Stimulated activated CD4-positive, alpha-beta T cell treated with anti-CD3 and anti-CD28 coated beads, Interleukin-1b, Interleukin-23, amount 100 ng/mL, for 1 hour (primary cell): ENCODE data around the gene ERBIN.
"Not testable (repeated sequence)": the region's sequence is repeated elsewhere in the genome, so short reads cannot be mapped to it uniquely, and the experiment has no call there.

Source experiments
- DNase-seq, 2 donors: peaks; one replicate each; pipeline ENCODE4 v3.0.0-alpha.2; 2020; ENCODE audit warnings: low read depth in 2 of 2

The ERBIN gene

DNA sequence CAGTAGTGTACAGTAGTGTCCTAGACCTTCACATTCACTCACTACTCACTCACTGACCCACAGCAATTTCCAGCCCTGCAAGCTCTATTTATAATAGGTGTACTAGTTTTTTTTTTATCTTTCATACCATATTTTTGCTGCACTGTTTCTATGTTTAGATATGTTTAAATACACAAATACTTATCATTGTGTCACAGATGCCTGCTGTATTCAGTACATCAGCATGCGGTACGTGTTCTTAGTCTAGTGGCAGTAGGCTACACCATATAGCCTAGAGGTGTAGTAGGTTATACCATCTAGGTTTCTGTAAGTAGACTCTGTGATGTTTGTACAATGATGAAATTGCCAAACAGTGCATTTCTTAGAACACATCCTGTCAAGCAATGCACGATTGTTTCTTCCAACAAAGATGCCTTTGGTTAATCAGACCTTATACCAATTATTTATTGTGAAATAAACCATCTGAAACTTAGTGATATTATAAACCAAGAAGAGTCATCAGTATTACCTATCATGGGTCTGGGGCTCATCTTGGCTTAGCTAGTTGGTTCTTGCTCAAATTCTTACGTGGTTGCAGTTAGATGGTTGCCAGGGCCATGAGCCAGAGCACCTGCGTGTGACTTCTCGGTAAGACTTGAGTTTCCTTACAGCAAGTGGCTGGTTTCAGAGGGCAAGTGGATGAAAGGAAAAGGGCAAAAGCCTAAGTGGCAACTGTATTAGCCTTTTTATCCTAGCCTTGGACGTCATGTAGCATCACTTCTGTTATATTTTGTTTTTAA is 41.1 kb downstream of the ERBIN start:
- DNase-seq: no peak

DNA sequence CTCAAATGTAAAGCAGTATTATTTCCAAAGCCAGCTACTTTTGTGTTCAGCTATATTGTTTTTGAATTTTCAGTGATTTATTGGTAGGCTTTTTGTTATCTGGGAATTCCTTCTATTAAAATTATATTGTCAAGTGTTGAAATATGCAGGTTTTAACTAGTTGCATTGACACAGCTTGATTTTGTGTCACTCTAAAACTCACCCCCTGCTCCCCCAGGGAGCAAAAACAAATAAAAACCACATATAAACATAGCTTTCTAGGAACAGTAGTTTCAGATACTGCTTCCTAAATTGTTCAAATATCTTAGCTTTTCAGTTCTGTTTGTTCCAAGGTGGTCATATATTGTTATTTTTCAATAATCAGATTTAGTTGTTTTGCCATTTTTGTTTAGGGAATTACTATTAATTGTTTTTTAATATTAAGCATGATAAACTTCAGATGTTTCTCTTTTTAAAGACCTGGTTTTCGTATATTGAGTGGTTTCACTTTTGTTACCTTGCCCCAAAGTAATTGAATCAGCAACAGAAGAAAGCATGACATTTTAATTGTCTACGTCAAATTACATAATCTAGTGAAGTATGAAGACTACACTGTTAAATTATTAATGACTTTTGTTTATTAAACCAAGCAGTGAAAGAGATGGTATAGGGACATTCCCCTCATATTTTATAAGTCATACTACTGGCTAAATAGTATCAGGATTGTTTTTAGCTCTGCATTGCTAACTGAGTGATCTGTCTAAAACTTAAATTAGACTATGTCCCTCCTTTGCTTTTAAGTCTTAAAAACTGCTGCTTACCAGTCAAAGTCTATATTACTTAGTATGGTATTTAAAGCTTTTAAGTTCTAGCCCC is 43.4 kb downstream of the ERBIN start:
- DNase-seq: no peak

DNA sequence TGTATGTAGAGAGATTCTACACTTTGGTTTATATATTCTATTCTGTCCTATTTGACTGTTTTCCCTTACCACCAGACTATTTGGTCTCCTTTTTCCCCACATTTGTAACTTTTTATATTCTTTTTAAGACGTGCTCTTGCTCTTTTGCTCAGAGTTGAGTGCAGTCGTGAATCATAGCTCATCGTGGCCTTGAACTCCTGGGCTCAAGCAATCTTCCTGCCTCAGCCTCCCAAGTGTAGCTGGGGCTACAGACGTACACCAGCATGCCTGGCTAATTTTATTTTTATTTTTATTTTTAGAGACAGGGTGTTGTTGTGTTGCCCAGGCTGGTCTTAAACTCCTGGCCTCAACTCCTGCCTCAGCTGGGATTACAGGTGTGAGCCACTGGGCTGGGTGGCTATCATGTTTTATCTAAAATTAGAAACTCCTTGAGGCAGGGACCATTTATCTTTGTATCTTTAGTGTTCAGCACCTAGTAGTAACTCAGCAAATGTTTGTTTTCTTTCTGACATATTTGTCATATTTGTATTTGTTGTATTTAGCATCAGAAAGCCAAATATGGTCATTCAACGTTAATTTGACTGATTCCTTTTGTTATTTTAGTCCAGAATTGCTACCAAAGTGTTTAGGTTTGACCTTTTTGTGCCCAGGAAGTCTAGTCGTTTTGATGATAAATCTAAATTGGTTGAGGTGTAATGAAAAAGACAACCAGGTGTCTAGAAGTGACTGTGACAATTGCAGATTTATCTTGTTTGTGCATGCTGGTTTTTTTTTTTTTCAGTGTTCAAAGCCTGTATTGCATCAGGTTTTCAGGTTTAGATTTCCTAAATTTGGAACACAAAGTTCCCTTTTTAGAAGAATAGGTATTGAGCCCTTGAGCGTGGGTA is 44.3 kb downstream of the ERBIN start:
- no peak for DNase-seq

DNA sequence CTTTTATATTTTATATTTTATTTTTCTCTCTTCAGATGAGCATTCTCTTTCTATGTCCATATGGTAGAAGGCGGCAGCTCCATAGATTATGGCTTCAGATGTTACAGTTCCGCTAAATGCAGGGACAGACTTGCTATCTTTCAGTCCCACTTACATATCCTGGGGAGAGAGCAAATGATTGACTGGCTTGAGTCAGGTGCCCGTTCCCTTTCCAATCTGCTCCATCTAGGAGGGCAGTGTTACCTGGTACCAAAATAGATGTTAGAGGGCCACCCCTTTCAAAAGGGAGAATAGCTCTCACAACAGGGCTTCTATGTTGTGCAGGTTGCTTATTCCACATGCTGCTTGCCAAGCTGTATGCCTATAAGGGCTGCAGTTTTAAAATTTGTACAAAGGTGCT is 45.3 kb downstream of the ERBIN start:
- no peak for DNase-seq

DNA sequence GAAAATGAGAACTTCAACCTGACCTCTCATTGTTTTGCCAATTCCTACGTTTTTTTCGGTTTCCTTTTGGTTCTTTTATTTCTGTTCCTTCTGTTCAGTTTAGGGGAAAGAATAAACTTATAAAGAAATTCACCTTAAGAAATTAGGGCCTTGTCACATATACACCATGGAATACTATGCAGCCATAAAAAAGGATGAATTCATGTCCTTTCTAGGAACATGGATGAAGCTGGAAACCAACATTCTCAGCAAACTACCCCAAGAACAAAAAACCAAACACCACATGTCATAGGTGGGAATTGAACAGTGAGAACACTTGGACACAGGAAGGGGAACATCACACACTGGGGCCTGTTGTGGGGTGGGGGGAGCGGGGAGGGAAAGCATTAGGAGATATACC is 46.5 kb downstream of the ERBIN start:
- DNase-seq: not testable (repeated sequence)

DNA sequence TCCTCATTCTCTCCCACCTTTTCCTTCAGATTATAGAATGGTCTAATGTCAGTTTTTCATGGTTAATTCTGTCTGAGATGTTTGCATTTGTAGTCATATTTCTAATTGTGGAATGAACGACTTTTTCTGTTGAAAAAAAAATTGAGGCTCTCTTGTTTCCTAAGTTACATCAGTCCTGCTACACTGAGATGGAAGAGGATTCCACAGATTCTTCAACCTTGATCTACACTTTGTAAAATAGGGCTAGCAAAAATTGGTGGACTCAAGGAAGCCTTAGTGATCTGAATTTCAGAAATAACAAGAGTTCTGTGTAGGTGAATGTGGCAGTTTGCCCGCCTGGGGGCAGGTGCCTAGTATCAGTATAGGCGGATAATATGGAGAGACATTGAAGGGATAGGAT is 51.9 kb downstream of the ERBIN start:
- DNase-seq: no peak

DNA sequence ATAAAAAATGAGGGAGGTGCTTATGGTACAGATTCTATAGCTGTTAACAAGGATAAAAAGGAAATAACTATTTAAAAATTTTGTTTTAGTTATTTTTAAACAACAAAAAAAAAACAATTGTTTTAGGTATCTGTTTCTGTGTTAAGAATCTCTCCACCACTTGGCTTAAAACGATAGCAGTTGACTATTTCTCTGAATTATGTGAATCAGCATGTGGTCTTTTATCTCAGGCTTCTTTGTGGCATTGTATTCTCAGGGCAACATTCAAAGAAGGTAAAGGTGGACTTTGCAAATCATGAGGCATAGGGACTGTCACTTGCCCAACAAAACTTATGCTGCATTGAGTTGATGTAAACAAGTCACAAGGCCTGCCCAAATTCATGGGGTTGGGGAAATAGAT is 55.2 kb downstream of the ERBIN start:
- DNase-seq: no peak

DNA sequence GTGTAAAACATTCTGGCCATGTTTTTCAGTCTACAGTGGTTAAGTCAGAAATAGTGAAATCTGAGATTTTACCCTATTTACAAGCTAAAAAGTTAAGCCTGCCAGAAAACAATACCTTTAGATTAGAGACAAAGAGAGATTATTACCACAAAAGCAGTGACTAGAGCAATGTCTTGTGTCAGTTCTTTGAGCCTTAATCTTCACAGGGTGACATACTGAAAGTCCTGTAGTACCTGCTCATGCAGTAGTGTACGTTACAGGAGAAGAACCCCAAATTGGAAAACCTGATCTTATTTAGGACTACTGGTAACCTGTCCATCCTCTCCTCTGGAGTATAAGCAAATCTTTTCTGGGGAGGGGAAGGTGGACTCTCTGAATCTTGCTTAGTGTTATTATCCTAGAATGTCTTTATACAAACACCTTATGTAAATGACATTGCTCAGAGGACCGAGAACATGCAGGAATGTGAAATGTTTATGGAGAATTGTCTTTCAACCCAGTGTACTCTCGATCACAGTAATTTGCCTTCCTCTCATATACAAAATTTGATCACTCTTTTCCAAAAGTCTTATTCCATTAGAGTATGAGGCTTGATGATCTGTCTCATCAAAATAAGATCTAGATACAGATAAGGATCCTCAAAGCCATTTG is 55.7 kb downstream of the ERBIN start:
- DNase-seq: no peak

DNA sequence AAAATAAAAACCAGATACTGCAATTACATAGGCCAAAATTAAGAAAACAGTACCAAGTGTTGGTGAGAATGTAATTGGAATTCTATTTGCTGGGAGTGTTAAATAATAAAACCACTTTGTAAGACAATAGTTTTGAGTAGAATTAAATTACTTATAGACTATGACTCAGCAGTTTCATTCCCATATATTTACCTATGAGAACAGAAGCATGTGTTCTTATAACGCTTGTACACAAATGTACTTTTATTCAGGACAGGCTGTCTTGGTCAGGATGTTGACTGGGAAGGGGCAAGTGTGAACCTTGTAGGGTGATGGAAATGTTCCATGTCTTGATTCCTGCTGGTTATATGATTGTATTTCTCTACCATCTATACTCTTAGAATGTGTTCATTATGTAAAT is 56.3 kb downstream of the ERBIN start:
- DNase-seq: no peak

DNA sequence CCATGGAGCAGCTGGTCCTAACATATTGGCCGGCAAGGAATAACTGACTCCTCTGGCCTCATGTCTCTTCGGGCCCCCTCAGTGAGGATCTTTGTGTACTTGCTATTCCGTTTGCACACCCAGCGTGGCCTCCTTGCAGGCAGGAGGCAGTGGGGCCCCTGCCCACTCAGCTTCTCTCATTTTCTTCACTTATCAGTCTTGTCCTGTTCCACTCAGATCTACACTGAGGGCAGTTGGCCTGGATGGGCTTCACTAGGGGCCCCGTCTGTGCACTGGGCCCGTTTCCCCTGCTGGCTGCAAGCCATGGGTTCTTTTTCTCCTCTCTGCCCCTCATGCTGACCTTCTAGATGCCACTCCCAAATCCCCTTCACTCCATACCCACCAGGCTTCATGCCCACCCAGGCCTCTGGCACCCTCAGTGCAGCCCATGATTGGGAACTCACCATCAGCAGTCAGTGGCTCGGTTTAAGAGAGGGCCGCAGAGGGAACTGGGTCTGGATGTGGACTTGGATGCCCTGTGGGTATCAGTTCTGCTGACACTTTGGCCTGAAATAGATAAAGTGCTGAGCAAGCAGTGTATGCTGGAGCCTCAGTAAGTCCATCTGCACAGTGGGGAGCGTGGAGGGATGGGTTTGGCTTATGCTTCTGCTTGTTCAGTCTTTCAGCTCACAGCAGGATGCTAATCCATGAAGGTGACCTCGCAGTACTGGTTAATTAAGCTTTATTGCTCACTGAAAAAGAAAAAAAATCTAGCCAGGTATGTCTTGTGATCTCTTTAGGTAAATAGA is 57.9 kb downstream of the ERBIN start:
- DNase-seq: no peak

DNA sequence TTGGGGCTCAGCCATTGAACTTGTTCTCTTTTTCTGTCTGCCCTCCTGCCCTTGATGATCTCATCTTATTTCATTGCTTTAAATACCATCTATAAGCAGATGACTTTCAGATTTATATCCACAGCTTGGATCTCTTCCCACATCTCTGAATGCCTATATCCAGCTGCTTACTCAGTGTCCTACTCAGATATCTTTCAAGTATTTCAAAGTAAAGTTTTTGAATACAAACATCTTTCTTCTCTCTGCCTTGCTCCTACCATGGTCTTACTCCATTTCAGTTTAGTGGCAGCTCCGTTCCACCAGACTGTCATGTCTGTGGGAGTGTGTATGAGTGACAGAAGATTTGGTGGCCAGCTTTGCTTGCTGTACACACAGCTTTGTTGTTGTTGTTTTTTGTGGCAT is 59.7 kb downstream of the ERBIN start:
- DNase-seq: no peak

DNA sequence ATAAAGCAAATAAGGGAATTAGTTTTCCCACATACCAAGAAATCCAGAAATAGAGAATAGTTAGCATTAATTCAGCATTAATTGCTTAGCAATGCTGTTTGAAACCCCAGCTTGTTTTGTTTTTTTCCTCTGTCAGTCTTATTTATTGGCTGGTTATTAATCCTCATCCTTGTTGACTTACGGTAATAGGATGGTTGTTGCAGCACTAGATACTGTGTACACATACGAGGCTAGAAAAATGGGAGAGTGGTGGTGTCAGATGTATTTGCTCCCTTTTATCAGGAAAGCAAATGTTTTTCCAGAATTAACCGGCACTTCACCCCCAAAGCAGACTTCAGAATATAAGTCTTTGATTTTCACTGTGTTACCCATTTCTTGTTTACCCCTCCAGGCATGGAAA is 60.4 kb downstream of the ERBIN start:
- DNase-seq: no peak

DNA sequence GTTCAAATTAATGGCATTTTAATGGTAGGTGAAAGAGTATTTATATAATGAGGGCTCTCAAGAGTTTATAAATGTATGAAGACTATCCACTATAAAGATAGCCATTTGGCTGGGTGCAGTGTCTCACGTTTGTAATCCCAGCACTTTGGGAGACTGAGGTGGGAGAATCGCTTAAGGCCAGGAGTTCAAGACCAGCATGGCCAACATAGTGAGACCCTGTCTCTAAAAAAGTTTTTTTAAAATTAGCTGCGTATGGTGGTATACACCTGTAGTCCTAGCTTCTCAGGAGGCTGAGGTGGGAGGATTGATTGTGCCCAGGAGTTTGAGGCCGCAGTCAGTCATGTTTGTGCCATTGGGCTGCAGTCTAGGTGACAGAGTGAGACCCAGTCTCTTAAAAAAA is 61.6 kb downstream of the ERBIN start:
- no peak for DNase-seq

DNA sequence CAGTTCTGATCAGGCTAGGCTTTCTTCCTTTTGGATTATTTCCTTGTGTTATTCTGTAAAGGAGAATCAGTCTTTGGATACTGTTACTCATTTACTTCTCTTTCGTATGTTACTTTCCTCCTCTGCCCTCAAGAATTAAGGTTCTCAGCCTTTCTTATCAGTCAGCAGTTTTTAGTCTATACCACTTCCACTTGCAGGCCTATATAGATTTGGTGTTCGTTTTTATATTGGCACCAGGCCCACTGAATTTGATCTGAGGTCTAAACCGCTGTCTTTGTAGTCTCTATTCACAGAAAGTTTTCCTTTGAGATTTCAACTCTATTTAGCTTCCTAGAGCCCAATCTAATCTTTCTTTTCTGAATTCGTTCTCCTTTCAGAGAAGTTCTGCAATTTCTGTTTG is 62.8 kb downstream of the ERBIN start:
- no peak for DNase-seq

DNA sequence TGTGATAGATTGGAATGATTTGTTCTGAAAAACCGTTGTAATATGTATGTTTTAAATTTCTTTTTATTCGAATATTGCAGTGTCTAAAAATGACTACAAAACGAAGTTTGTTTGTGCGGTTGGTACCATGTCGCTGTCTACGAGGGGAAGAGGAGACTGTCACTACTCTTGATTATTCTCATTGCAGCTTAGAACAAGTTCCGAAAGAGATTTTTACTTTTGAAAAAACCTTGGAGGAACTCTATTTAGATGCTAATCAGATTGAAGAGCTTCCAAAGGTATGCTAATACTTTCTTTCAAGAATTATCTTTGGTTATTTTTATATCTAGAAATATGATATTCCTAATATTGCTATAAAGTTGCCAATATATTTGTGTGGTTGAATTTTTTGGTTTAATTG is 66.3 kb downstream of the ERBIN start:
- no peak for DNase-seq

DNA sequence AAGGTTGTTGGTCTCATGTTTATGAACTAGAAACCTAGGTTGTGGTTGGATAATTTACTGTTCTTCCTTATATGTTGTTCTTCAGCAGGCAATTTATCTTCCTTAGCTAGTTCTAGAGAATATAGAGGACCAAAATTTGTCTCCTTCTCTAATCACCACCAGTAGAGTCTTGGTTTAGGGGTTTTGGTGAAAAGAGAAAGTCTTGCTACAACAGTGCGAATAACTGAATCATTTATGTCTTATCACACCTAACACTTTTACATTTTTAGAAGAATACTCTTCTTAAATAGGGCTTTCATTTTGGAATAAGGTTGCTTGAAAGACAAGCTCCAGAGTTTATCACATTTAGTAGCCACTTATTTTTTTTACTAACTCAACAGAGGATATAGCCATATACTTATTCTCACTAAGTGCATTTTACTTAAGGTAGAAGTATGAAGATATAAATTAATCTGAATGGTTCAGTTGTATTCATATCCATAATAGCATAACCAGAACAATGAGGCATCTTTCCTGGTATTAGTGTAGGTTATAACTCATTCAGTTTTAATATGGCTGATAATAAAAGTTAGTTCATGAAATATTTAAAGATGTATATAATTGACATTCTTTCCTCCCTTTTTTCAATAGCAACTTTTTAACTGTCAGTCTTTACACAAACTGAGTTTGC is 67.9 kb downstream of the ERBIN start:
- DNase-seq: no peak

DNA sequence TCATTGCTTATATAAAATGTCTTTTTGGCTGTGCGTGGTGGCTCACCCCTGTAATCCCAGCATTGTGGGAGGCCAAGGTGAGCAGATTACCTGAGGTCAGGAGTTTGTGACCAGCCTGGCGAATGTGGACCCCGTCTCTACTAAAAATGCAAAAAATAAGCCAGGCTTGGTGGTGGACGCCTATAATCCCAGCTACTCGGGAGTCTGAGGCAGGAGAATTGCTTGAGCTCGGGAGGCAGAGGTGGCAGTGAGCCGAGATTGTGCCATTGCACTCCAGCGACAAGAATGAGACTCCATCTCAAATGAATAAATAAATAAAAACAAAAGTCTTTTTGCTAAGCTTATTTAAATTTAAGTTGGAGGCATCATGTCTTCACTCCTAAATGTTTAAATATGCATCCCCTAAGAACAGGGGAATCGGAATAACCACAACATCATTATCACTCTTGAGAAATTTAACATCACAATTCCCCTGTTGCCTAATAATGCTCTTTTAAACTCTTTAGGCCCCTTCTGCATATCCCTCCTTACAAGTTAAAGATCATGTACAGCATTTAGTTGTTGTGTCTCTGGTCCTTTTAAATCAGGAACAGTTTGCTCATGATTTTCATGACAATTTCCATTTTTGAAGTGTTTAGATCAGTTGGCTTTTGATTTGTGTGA is 72.8 kb downstream of the ERBIN start:
- no peak for DNase-seq

DNA sequence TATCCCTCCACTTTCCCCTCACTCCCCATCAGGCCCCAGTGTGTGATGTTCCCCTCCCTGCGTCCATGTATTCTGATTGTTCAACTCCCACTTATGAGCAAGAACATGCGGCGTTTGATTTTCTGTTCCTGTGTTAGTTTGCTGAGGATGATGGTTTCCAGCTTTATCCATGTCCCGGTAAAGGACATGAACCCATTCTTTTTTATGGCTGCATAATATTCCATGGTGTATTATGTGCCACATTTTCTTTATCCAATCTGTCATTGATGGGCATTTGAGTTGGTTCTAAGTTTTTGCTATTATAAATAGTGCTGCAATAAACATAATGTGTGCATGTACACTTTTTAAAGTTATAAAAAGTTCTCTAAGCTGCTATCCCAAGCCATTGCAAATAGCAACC is 75.6 kb downstream of the ERBIN start:
- no peak for DNase-seq

DNA sequence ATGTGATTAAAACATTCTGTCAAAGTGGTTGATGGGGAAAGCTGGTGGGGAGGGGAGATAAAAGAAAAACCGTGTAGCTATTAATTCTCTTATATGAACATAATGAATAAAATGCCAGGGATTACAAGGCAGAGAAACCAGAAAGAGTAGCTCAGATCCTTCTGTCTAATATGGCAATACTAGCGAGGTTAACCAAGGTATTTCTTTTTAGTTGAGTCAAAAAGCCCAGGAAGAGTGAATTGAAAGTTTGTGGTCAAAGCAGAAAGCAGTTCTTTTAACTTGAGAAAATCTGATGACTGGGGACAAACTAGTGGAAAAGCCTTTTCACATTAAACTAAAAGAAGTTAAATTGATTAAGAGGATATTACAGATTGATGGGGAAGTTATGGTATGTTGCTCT is 76.0 kb downstream of the ERBIN start:
- no peak for DNase-seq

DNA sequence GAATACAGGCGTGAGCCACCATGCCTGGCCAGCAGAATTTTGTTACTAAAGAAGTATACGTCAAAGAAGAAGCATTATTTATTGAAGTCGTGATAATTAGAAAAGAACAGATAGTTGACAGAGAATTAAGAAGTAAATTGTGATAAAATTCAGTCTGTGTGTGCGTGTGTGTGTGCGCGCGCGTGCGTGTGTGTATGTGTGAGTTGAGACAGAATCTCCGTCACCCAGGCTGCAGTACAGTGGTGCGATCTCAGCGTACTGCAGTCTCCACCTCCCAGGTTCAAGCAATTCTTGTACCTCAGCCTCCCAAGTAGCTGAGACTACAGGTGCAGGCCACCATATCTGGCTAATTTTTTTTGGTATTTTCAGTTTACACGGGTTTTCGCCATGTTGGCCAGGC is 77.8 kb downstream of the ERBIN start:
- DNase-seq: no peak
